IPS-11a (cell line): ENCODE results near the gene TRIM33.

Experiments
- H3K4me3 ChIP-seq: one replicate; pipeline ENCODE4 v1.5.1; 2013; ENCODE audit warnings: low read depth, low read length, control low read depth

TRIM33 gene

DNA sequence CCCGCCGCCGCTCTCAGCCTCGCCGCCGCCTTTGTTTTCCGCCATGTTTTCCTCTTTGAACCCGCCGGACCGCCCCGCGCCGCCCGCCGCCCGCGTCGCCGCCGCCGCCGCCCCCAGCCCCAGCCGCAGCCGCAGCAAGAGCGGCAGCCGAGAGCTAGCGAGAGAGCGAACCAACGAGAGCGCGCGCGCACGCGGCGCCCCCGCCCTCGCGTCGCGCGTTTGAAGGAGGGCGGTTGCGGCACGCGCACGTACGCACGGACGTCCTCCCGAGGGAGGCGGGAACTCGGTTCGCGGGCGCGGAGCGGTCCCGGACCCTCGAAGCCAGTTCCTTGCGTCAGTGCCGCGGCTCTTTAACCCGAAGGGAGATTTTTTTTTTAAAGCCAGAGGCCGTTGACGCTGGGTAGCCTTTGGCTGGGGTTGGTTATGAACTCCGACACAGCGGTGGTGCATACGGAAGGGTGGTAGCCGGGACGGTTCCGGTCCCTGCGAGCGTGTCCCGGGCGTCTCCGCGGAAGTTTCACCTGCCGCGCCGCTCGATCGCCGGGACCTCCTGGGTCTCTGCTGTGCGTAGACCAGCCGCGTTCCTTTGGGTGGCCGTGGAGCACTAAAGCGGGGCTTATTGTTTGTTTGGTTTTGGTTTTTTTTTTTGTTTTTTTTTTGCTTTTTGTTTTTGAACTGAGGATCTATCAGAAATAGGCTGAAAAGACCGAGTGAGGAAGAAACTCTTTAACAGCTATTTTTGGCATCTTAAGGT is at the start of gene TRIM33:
Gene TRIM33, minus strand, starts transcription at position 172 of the 754 bp plus-strand sequence. Its CDS starts 127 bp downstream, at position 45.
- peak within 1 kb of the TSS; percentile 91 for H3K4me3 ChIP-seq

GRCh38 chr1:114559356-114559755 is 48.4 kb upstream of the TRIM33 start:
- H3K4me3 ChIP-seq: no peak overlapping the region

GRCh38 chr1:114558544-114558943 is 47.5 kb upstream of the TRIM33 start:
- no peak overlapping the region for H3K4me3 ChIP-seq

- no peak overlapping the region for H3K4me3 ChIP-seq
Measured at GRCh38 chr1:114554577-114554976, 43.6 kb upstream of the TRIM33 start.

GRCh38 chr1:114552106-114552639 is 41.2 kb upstream of the TRIM33 start:
- no peak overlapping the region for H3K4me3 ChIP-seq

DNA sequence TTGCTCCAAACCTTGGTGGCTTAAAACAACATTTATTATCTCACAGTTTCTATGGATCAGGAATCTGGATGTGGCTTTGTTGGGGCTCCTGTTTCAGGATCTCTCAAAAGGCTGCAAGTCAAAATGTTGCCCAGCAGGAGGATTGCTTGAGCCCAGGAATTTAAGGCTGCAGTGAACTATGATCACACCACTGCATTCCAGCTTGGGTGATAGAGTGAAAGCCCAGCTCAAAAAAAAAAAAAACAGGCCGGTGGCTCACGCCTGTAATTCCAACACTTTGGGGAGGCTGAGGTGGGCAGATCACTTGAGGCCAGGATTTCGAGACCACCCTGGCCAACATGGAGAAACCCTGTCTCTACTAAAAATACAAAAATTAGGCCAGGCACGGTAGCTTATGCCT is 40.4 kb upstream of the TRIM33 start:
- no peak overlapping the region for H3K4me3 ChIP-seq

- no peak overlapping the region for H3K4me3 ChIP-seq
Measured at GRCh38 chr1:114550336-114550735, 39.3 kb upstream of the TRIM33 start.

DNA sequence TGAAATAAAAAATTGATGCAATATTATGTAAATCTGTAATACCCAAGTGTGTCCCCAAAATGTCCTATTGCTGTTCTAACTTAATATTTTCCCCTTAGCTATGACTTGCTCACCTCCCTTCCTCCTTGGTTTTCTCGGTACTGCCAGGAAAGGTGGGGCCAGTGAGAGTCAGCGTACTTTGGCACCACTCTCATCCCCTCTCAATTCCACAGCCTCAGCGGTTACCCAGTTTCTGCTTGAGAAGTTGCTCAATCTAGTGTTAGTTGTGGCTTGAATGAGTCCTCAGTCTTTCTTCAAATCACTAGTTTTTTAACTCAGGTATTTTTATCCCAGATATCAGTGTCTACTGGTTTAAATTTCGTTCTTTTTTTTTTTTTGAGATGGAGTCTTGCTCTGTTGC is 38.1 kb upstream of the TRIM33 start:
- no peak overlapping the region for H3K4me3 ChIP-seq

DNA sequence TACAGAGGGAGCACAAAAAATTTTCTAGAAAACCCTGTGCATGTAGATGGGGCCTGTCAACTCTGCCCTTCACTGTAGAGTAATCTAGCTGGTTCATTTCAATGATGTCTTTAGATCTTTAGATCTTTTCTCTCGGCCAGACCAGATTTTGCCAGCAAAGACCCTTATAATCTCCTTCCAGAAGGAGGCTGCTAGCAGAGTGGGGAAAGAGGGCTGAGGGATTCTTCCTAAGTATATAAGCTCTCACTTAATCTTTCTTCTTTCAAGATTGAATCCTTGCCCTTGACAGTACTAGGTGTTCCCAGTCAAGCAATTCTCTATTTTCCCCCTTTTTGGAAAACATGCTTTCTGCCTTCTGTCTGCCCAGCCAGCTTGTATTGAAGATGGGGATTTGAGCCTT is 36.1 kb upstream of the TRIM33 start:
- no peak overlapping the region for H3K4me3 ChIP-seq

DNA sequence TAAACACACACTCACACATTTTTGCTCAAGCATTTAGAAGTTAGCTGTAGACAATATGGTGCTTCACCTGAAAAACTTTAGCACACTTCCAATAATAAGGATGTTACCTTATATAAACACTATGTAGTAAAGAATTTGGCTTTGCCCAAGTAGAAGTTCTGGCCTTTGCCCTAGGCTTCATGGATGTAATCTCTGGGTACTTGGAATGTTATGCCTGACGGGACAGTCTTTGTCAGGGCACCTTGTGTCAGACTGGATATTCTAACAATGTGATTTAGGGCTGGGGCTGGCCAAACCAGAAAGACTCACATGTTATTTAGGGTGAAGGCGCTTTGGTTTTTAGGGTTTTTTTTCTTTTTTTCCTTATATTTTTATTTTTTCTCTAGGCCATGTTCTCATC is 34.8 kb upstream of the TRIM33 start:
- no peak overlapping the region for H3K4me3 ChIP-seq

DNA sequence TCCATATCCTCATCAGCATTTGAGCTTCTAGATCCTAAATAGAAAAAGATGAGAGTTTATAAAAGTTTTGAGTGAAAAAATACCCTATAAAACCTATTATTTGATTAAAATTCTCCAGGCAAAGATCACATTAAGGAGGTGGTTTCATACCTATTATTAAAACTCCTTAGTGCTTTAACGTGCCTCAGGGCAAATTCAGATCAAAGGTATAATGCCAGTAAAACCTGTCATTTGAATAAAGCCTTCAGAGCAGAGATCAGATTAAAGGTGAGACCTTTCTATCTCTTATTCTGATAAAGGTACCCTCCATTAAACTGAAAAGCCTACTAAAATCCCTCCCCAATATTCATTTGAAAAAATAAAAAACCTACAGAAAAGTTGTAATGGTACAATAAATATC is 34.3 kb upstream of the TRIM33 start:
- H3K4me3 ChIP-seq: no peak overlapping the region

DNA sequence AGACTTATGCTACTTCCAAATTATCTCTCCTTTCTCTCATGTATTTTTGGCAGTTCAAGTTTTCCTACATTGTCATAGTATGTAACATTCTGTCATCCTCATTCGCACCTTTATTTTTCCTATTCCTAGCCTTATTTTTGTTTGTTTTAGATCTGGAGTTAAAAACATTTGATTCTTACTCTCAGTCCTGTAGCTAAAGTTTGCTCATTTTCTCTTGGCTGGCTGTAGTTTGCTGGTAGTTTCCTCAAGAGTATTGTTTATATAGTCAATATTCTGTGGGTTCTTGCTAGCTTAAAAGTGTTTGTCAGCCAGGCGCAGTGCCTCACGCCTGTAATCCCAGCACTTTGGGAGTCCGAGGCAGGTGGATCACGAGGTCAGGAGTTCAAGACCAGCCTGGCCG is 29.8 kb upstream of the TRIM33 start:
- H3K4me3 ChIP-seq: no peak overlapping the region

DNA sequence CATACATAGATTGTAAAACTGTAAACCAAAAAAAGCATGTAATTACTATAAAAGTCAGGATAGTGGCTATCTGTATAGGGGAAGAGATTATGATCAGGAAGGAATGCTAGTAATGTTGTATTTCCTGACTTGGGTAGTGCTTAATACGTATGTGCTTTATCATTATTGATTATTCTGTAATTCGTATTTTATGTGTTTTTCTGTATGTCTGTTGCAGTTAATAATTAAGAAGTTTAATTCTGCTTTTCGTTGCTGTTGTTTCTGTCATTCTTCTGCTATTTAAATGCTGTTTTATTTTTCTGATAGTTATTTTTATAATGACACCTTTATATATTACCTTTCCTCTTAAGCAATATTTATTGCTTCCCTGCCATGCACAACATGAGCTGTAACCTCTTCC is 29.3 kb upstream of the TRIM33 start:
- no peak overlapping the region for H3K4me3 ChIP-seq

DNA sequence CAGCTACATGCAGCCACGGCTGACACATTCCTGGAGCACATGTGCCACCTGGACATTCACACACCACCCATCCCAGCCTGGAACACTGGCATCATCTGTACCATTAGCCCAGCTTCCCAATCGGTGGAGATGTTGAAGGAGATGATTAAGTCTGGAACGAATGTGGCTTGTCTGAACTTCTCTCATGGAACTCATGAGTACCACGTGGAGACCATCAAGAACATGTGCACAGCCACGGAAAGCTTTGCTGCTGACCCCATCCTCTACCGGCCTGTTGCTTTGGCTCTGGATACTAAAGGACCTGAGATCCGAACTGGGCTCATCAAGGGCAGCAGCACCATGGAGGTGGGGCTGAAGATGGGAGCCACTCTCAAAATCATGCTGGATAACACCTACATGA is 25.0 kb upstream of the TRIM33 start:
- H3K4me3 ChIP-seq: no peak overlapping the region

- H3K4me3 ChIP-seq: no peak overlapping the region
Measured at GRCh38 chr1:114535401-114535800, 24.4 kb upstream of the TRIM33 start.

GRCh38 chr1:114531094-114531493 is 20.1 kb upstream of the TRIM33 start:
- no peak overlapping the region for H3K4me3 ChIP-seq

DNA sequence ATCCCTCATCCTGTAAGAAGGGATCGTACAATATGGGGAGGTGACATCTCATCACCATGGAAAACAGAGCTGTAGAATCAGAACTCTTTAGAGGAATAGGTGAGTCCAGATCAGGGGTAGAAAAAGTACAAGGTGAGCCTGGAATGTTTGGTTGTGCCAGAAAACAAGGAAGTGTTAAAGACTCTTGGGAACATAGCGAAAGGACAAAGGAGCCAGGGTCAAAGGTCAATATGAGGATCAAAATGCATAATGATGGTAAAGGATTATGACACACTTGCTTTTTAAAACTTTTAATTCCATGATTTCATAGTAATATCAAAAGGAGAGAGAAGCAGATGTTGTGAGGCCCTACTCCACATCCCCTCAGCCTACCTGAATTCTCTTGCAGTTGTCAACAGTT is 19.2 kb upstream of the TRIM33 start:
- no peak overlapping the region for H3K4me3 ChIP-seq

DNA sequence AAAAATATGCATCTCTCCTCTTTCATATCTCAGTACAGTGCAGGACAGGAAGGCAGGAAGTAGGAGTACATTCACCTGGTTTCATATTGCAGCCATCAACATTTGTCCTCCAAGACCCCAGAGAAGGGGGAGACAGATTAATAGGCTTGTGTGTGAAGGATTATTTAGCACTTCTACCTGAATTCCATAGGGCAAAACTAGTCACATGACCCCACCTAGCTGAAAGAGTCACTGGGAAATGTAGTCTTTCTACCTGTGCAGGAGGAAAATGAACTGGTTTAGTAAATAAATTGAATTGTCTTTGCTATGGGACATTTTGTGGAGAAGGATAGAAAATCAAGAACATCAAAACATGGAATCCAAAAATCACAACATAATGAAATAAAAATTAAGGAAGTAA is 13.9 kb upstream of the TRIM33 start:
- no peak overlapping the region for H3K4me3 ChIP-seq

GRCh38 chr1:114522264-114522575 is 11.2 kb upstream of the TRIM33 start:
- no peak overlapping the region for H3K4me3 ChIP-seq

DNA sequence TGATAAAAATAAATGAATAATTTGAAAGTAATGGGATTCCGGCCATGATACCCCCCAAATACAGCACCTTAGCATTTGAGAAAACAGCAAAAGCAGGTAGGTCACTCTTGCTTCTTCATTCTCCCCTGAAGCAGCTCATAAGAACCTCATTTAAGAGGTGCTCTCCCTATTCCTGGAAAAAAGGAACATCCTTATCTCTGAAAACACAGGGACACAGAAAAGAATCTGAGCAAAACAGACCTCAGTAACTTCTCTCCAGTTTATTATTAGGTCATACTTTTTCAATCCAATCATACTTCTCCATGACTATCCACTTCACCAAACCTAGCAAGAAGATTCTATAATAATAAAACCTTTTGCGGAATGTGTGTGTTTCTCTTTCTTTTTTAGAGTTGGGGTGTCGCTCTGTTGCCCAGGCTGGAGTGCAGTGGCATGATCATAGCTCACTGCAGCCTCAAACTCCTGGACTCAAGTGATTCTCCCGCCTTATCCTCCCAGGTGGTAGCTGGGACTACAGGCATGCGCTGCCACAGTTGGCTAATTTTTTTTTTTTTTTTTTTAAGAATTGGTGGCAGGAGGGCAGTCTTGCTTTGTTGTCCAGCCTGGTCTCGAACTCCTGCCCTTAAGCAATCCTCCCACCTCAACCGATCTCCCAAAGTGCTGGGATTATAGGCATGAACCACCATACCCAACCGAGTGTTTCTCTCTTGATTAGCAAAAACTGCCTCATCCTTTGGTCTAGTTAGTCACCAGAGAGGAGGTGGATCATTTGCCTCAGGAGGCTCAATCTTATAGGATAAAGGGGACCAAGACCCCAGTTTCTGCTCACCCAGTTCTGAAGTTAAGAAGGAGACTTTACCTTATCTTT is 10.6 kb upstream of the TRIM33 start:
- H3K4me3 ChIP-seq: no peak overlapping the region

DNA sequence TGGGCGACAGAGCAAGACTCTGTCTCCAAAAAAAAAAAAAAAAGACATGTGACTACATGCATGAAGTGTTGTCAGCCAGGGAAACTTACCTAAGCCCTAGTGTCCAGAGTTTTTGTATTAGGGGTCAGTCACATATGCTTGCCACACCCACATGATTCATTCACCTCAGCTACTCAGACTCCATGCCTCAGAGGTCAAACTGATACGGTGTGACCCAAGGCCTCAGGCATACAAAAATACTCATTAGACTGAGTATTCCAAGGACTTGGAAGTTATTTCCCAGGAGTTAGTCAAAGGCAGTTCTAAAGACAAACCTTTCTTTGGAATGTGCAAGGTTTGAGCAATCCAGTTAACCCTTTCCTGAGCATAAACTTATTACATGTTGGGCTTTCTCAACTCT is 6.3 kb upstream of the TRIM33 start:
- H3K4me3 ChIP-seq: no peak overlapping the region

DNA sequence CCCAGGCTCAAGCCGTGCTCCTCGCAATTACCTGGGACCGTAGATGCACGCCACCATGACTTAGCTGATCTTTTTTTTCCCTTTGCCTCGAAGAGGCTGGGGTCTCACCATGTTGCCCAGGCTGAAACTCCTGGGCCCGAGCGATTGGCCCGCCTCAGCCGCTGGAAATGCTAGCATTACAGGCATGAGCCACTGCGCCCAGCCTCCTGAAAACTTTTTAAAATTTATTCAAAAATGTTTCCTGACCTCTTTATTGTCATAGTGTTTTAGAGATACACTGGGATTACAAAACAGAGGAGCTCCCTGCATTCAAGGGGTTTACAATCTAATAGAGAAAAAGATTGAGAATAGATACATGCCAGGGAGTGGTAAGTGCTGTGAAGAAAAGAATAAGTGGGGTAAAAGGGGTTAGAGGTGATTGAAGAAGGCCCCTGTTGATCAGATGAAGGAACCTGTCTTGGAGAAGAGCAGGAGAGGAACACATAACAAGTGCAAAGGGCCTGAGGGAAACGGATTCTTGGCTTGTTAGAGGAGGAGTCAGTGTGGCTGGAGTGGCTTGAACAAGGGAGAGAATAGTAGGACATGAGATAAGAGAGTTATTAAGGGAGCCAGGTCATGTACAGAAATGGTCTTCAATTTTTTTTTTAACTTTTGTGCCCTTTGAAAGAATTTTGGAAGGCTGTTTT is 1.7 kb upstream of the TRIM33 start:
- H3K4me3 ChIP-seq: no peak overlapping the region
